SK-N-SH (cell line): Measurements from ENCODE around the gene NLGN3.

Source experiments
- CTCF ChIP-seq: fragments of 200-600 bp; sonication (generic); IDR thresholded peaks from 2 replicates; pipeline ENCODE4 v1.6.1; 2017; ENCODE audit warnings: antibody characterized with exemption, mild to moderate bottlenecking, moderate library complexity
- EP300 ChIP-seq, 2 experiments: IDR thresholded peaks; 2 replicates each; pipeline versions ENCODE4 v1.4.0 to v1.6.1; 2012; ENCODE audit warnings: borderline replicate concordance in 1 of 2, low read depth in 1 of 2, low read length in 1 of 2
- REST ChIP-seq: IDR thresholded peaks from 2 replicates; pipeline ENCODE4 v1.6.1; 2012; ENCODE audit warnings: mild to moderate bottlenecking, low read depth, low read length, moderate library complexity
- SIN3A ChIP-seq: IDR thresholded peaks from 2 replicates; pipeline ENCODE4 v1.6.1; 2012; ENCODE audit warnings: low read depth, mild to moderate bottlenecking, low read length, moderate library complexity, borderline replicate concordance
- TAF1 ChIP-seq: IDR thresholded peaks from 2 replicates; pipeline ENCODE4 v1.6.1; 2012; ENCODE audit warnings: low read depth, mild to moderate bottlenecking, low read length, moderate library complexity, borderline replicate concordance

- TF ChIP-seq TAF1, result no peak
- TF ChIP-seq CTCF, result no peak
- no peak for TF ChIP-seq EP300 (IDR thresholded peaks at IDR 0.05; ENCODE audit: borderline replicate concordance in 1 of 2, low read depth in 1 of 2, low read length in 1 of 2)
- no peak for TF ChIP-seq SIN3A
- no peak for TF ChIP-seq REST
Observed at GRCh38 chrX:71147496-71148277, 3.0 kb downstream of the NLGN3 start.
